Loucy (cell line): Measurements from ENCODE around the gene DTNB.

Source experiments
- H2AFZ ChIP-seq: fragments of 200-600 bp; sonication (generic); 2 replicates; pipeline ENCODE4 v1.6.0; 2016; ENCODE audit warnings: antibody characterized with exemption, mild to moderate bottlenecking, low read length, moderate library complexity
- H3F3A ChIP-seq: fragments of 200-600 bp; 2 replicates; pipeline ENCODE4 v1.6.0; 2016; ENCODE audit warnings: antibody characterized with exemption, low read depth, mild to moderate bottlenecking
- H3K27me3 ChIP-seq: fragments of 200-600 bp; sonication (generic); 2 replicates; pipeline ENCODE4 v1.6.1; 2014; ENCODE audit warnings: low read length, mild to moderate bottlenecking; ENCODE audit not compliant: insufficient read depth, poor library complexity, severe bottlenecking
- H3K36me3 ChIP-seq: fragments of 200-600 bp; sonication (generic); 2 replicates; pipeline ENCODE4 v1.6.1; 2016; ENCODE audit warnings: low read length; ENCODE audit not compliant: insufficient read depth
- H3K4me1 ChIP-seq: fragments of 200-600 bp; sonication (generic); 2 replicates; pipeline ENCODE4 v1.5.1; 2014; ENCODE audit warnings: low read length, mild to moderate bottlenecking; ENCODE audit not compliant: insufficient read depth, poor library complexity, severe bottlenecking
- H3K4me2 ChIP-seq: fragments of 200-600 bp; sonication (generic); 2 replicates; pipeline ENCODE4 v1.6.0; 2014; ENCODE audit warnings: antibody characterized with exemption, low read length, low read depth, mild to moderate bottlenecking; ENCODE audit not compliant: poor library complexity, severe bottlenecking
- H3K4me3 ChIP-seq: fragments of 200-600 bp; sonication (generic); 2 replicates; pipeline ENCODE4 v1.5.1; 2014; ENCODE audit warnings: low read length, mild to moderate bottlenecking, mixed read lengths; ENCODE audit not compliant: poor library complexity, severe bottlenecking
- H3K79me2 ChIP-seq: fragments of 200-600 bp; sonication (generic); 2 replicates; pipeline ENCODE4 v1.6.1; 2014; ENCODE audit warnings: low read length; ENCODE audit not compliant: insufficient read depth
- H3K9ac ChIP-seq: fragments of 200-600 bp; sonication (generic); 2 replicates; pipeline ENCODE4 v1.6.0; 2014; ENCODE audit warnings: mild to moderate bottlenecking, low read depth, low read length, moderate library complexity; ENCODE audit not compliant: poor library complexity, severe bottlenecking
- H3K9me2 ChIP-seq: fragments of 200-600 bp; sonication (generic); replicated peaks from 2 replicates; pipeline ENCODE4 v1.6.1; 2016; ENCODE audit warnings: low read depth, low read length, mixed read lengths
- H3K9me3 ChIP-seq: fragments of 200-600 bp; sonication (generic); 2 replicates; pipeline ENCODE4 v1.6.1; 2014; ENCODE audit warnings: mild to moderate bottlenecking, antibody characterized with exemption, low read length, low read depth; ENCODE audit not compliant: insufficient read depth
- H4K20me1 ChIP-seq: fragments of 200-600 bp; sonication (generic); 2 replicates; pipeline ENCODE4 v1.6.0; 2014; ENCODE audit warnings: antibody characterized with exemption, low read length, mild to moderate bottlenecking; ENCODE audit not compliant: insufficient read depth, poor library complexity, severe bottlenecking
- CTCF ChIP-seq: fragments of 200-600 bp; sonication (generic); conservative IDR thresholded peaks from 2 replicates; pipeline ENCODE4 v1.5.1; 2014; ENCODE audit warnings: mild to moderate bottlenecking, antibody characterized with exemption, low read length
- EZH2phosphoT487 ChIP-seq: fragments of 200-600 bp; IDR thresholded peaks from 2 replicates; pipeline ENCODE4 v1.6.1; 2018; ENCODE audit warnings: antibody characterized with exemption, mild to moderate bottlenecking, moderate library complexity, borderline replicate concordance

The DTNB gene

GRCh38 chr2:25398534-25398933 lies 274.8 kb downstream of the DTNB start:
- peaks cover 12% of the 10 kb centered on the region for H3K4me1 ChIP-seq
- H3K9ac ChIP-seq: no peak overlapping the region
- no peaks in the 10 kb centered on the region for H3K36me3 ChIP-seq
- H3K79me2 ChIP-seq: no peaks in the 10 kb centered on the region
- no peaks in the 10 kb centered on the region for H3K9me2 ChIP-seq
- no peaks in the 10 kb centered on the region for H4K20me1 ChIP-seq
- no peaks in the 10 kb centered on the region for H3K9me3 ChIP-seq
- no peak overlapping the region for H3K4me3 ChIP-seq
- H3K27me3 ChIP-seq: no peaks in the 10 kb centered on the region
- no peak overlapping the region for H2AFZ ChIP-seq
- no peak overlapping the region for H3K4me2 ChIP-seq
- TF ChIP-seq EZH2phosphoT487: no peak
- TF ChIP-seq CTCF: no peak
- H3F3A ChIP-seq: no peaks in the 10 kb centered on the region

- Histone ChIP-seq H4K20me1 (no peaks in the 10 kb centered on the region), H3F3A (no peaks in the 10 kb centered on the region), H3K9ac (no peak overlapping the region), H3K79me2 (no peaks in the 10 kb centered on the region), H3K27me3 (no peaks in the 10 kb centered on the region), H3K4me1 (peaks cover 12% of the 10 kb centered on the region), H3K9me3 (no peaks in the 10 kb centered on the region), H3K4me3 (no peak overlapping the region), H3K4me2 (no peak overlapping the region), H3K36me3 (no peaks in the 10 kb centered on the region), H3K9me2 (no peaks in the 10 kb centered on the region), H2AFZ (no peak overlapping the region)
- TF ChIP-seq EZH2phosphoT487 (no peak), CTCF (no peak)
Observed at GRCh38 chr2:25397777-25398176, 275.6 kb downstream of the DTNB start.

GRCh38 chr2:25389161-25389560 lies 284.2 kb downstream of the DTNB start:
- Histone ChIP-seq H3K4me1 (no peaks in the 10 kb centered on the region), H3K4me2 (no peak overlapping the region), H3K9ac (no peak overlapping the region), H3K36me3 (no peaks in the 10 kb centered on the region; the same call in 1 of the 2 replicates), H4K20me1 (no peaks in the 10 kb centered on the region), H3K27me3 (no peaks in the 10 kb centered on the region), H3K9me3 (no peaks in the 10 kb centered on the region), H3F3A (no peaks in the 10 kb centered on the region), H3K9me2 (no peaks in the 10 kb centered on the region), H2AFZ (no peak overlapping the region), H3K79me2 (no peaks in the 10 kb centered on the region), H3K4me3 (no peak overlapping the region)
- no peak for TF ChIP-seq EZH2phosphoT487
- TF ChIP-seq CTCF: no peak
